Caki2 (cell line): ENCODE measurements around the gene PAFAH2. TPM values are rescaled to one million over a fixed set of nuclear protein-coding genes. Genes with fewer than 3 reads are reported as not detected.
"Not testable (repeated sequence)": the region's sequence is repeated elsewhere in the genome, so short reads cannot be mapped to it uniquely, and the experiment has no call there.

Source experiments
- DNase-seq: peaks from one replicate; pipeline ENCODE4 v3.0.0-alpha.2; 2015; ENCODE audit warnings: low read depth
- in situ Hi-C: cut with HindIII; loops from 2 replicates; pipeline ENCODE4 v1.10.0; 2016; ENCODE audit warnings: low sequenced_read_pairs, low pct_unique_long_range_greater_than_20kb, mixed read lengths
- total RNA-seq: library from RNA; depleted of rRNA; stranded (reverse); fragments of >200 nt; shearing (Covaris generic); gene quantifications from 2 replicates; pipeline ENCODE4 v1.2.3, GENCODE V29; 2014; ENCODE audit warnings: low replicate concordance

The PAFAH2 gene
- total RNA-seq, 1 experiment from 2014 or later = 16.6 TPM

DNA sequence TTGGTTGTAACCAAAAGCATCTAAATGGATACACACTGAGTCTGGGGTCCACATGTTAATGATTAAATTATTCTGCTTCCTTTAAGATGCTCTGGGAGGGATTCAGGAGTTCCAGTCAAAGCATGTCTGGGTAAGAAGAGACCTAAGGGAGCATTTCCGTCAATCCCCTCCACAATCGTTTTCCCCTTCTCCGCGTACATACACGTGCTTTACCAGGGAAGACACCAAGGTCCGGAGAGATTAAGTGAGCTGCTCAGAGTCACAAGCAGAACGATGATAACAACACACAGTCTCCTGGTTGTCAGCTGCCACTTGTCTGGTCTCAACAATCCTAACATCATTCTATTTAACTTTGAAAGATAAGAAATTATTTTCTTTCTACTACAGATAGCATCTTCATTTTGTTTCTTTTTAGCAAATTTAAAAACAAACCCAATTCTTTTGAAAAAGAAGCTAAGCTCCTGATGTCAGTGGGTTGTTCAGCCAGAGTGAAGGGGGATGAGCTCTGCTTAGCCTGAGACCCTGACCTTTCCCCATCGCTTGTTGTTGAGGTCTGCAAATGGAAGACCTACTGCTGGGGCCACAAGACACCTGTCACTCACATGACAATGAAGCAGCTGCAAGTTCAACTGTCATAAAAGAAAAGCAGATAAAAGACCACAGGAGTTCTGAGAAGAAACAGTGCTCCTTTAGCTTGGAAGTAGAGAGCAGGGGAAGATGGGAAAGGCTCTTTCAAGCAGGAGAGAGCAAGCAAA is 4.5 kb downstream of the PAFAH2 start:
- in situ Hi-C loops = loop anchor here (25.0 kb wide), 1 partner anchor 106 kb away; the partner anchor contains the start of gene PAQR7
- DNase-seq = no peak

DNA sequence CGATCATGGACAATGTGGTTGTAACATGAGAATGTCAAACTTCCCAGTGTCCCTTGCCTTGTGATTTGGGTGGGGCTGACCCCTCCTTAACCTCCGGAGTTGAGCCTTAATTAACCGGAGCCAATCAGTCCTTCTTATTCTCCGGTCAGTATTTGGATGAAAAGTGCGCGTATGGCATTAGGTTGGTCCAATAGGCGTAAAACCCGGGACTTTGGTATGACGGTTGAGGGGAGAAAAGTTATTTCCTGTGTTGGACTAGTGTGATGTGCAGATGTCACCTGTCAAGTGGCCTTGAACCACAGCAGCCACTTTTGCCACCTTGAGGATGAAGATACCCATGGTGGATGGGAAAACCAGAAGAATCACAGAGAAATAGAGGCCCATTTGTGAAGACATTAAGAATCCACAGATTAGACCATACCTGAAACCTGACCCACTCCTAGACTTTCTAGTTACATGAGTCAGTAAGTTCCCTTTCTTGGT is 5.1 kb downstream of the PAFAH2 start:
- DNase-seq = no peak
- in situ Hi-C loops = loop anchor here (25.0 kb wide), 1 partner anchor 105 kb away; the partner anchor contains the start of gene PAQR7

DNA sequence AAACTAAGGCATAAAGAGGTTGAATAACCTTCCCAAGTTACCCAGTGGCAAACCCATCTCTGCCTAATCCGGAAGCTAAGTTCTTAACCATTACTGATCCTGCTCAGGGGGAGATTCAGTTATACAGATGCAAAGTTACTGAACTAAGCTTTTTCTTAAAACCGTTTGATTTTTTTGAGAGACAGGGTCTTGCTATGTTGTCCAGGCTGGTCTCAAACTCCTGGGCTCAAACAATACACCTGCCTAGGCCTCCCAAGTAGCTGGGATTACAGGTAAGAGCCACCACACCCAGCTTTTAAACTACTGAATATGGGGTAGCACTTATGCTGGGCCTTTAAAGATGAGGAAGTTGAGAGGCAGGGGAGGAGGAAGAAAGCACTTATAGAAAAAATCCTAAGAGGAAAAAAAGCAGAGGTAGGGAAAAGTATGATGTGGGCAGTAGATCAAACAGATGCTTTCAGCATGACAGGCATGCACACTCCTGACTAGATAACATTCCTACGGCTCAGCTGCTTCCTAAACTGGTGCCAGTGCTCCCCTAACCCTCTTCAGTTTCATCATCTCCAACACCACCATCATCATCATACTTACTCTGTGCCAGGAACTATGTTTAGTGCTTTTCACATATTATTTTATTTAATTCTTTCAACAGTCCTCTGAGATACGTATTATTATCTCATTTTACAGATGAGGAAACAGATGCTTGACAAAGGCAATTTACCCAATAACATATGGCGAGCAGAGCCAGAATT is 5.8 kb downstream of the PAFAH2 start:
- in situ Hi-C loops = loop anchor here (25.0 kb wide), 1 partner anchor 105 kb away; the partner anchor contains the start of gene PAQR7
- no peak for DNase-seq

DNA sequence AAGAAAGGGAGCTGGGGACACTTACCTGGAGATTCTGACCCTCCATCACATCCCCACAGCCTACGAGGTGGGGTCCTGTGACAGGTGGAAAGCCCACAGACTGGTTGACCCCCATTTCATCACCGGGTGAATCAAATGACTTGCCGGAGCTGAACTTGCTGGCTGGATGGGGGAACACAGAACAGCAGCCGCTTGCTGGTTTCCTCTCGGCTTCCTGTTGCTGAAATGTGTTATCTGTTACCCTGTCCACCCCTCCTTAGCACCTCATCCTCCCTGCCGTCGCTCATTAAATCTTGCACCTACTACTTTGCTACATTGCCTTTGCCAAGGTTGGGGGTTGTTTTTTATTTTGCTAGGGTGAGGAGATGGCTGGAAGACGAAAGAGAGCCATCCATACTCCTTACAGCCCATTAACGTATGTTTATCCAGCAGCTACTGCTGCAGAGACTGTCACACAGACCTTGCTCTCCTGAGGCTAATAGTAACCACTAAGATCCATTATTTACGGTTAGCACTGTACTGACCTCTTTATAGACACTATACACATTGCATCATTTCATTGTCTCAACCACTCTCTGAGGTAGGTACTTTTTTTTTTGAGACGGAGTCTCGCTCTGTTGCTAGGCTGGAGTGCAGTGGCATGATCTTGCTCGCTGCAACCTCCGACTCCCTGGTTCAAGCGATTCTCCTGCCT is 7.0 kb downstream of the PAFAH2 start:
- DNase-seq = no peak
- in situ Hi-C loops = loop anchor here (25.0 kb wide), 1 partner anchor 104 kb away; the partner anchor contains the start of gene PAQR7

DNA sequence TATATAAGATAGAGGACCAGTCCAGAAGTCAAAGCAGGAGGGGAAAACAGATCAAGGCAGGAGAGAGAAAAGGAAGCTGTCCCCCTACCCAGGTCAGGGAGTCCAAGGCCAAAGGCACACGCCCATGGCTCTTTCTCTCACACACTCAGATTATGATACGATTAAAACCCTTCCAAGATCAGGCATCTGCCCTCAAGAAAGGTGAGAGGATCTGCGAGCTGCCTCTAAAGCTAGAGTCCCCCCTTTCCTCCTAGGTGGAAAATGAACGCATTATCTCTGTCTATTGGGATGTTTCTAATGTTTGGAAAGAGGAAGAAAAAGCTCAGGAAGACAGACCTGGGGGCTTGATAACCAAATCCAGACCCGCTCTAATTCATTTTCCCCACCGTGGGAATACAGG is 7.6 kb downstream of the PAFAH2 start:
- in situ Hi-C loops = loop anchor here (25.0 kb wide), 1 partner anchor 103 kb away; the partner anchor contains the start of gene PAQR7
- DNase-seq = no peak

DNA sequence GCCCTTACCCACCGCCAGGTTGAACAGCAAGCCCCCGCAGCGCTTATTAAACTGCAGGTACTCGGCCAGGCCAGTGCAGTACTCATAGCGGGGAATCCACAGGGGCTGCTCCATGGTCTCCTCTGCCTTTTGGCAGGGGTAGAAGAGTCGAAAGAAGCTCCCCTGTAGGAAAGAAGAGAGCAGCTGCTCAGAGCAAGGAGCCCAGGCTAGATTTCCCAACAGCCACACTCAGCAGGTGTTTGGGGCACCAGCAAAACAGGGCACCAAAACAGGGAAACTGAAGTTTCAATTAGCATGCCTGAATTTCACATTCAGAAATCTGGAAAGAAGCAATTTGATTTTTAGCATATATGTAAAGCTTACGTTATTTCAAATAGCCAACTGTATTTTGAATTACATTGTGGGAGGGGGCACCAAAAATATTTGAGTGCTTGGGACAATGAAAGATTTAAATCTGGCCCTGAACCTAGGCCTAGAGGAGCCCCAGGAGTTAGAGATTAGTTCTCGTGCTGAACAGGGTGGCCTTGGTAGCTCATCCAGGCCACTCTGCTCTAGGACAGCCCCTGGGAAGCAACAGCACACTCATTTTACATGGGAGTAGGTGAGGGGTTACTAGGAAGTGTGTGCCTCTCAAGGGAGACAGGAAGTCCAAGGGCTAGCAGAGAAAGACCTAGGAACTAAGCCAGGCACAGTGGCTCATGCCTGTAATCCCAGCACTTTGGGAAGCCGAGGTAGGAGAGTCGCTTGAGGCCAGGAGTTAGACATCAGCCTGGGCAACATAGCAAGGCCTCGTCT is 8.2 kb downstream of the PAFAH2 start:
- DNase-seq = no peak
- in situ Hi-C loops = loop anchor here (25.0 kb wide), 1 partner anchor 102 kb away; the partner anchor contains the start of gene PAQR7

DNA sequence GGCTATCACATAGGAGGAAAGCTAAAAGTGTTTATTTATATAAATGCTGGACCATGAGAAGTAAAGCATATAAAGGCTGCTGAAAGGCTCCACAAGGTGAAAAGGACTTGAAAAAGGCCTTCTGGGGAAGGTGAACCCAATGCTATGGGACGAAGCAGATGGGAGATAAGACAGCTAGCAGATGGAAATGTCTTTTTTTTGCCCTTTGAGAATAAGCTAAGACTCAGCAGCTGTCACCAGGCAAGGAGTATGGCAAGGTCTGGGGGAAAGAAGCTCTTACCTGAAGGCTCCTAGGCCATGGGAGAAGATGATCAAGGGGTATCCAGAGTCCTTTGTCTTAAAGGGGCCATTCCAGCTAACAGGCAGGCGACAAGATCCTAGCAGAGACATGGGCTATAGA is 9.9 kb downstream of the PAFAH2 start:
- no peak for DNase-seq
- in situ Hi-C loops = loop anchor here (25.0 kb wide), 1 partner anchor 101 kb away; the partner anchor contains the start of gene PAQR7

DNA sequence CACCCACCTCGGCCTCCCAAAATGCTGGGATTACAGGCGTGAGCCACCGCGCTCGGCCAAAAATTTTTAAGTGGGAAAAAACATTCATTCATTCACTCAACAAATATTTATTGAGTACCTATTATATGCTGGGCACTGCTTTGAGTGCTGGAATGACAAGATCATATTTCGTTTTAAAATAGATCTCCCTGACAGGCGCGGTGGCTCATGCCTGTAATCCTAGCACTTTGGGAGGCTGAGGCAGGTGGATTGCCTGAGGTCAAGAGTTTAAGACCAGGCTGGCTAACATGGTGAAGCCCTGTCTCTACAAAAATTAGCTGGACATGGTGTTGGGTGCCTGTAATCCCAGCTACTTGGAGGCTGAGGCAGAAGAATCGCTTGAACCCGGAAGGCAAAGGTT is 11.1 kb downstream of the PAFAH2 start:
- DNase-seq = not testable (repeated sequence)
- in situ Hi-C loops = loop anchor here (25.0 kb wide), 1 partner anchor 99 kb away; the partner anchor contains the start of gene PAQR7

DNA sequence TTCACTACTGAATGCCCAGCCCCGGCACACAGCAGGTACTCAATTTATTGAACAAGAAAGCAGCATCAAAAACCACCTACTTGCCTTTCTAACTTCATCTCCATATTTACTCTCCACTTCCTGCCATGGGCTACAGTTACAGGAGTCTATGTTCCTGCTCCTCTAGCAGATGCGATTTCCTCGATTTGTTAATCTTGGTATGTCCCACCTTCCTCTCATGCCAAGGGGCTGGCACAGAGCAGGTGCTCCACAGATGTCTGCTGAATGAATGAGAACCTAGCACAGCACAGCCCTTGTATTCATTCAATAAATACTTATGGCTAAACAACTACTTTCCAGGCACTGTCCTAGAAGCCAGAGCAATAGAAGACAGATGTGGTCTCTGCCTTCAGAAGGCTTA is 12.2 kb downstream of the PAFAH2 start:
- no peak for DNase-seq
- in situ Hi-C loops = loop anchor here (25.0 kb wide), 1 partner anchor 98 kb away; the partner anchor contains the start of gene PAQR7

DNA sequence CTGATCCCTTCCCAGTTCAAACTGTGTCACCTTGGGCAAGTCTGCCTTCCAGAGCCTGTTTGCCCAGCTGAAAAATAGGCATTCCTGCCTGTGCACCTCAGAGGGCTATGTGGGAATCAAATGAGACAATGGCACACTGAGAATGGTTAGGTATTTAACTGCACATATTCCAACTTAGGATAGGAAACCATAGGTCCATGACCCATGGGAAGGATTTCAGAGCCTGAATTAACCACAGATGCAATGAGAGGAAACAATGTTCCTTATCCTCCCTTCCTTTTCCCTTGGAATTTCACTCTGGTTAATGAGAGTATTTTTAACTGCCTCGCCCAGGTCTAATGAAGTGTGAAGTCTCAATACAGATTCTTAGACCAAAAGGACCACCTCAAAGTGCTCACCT is 12.7 kb downstream of the PAFAH2 start:
- in situ Hi-C loops = loop anchor here (25.0 kb wide), 1 partner anchor 98 kb away; the partner anchor contains the start of gene PAQR7
- no peak for DNase-seq

DNA sequence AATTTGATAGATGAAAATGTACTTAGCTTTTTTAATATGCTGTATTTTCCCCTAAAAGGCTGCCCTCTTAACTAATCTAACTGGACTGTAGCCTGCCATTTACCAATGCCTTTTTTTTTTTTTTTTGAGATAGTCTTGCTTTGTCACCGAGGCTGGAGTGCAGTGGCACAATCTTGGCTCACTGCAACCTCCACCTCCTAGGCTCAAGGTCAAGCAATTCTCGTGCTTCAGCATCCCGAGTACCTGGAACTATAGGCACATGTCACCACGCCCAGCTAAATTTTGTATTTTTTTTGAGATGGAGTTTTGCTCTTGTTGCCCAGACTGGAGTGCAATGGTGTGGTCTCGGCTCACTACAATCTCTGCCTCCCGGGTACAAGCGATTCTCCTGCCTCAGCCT is 18.7 kb downstream of the PAFAH2 start:
- DNase-seq = no peak
- in situ Hi-C loops = loop anchor here (25.0 kb wide), 1 partner anchor 92 kb away; the partner anchor contains the start of gene PAQR7

DNA sequence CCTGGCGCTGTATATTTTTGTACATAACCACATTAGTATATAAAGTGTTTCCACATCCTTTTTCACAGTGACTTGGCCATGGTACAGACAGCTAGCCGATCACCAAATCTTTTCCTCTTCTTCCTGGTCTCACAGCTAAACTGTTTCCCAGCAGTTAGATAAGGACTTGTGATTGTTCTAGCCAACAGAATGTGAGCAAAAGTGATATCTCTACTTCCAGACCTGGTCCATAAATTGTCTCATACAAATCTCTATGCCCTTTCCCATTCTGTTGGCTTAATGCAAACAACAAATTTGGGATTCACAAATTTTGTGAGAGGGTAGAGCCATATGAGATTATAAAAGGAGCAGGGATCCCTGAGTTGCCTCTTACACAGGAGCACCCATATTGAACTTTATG is 19.5 kb downstream of the PAFAH2 start:
- in situ Hi-C loops = loop anchor here (25.0 kb wide), 1 partner anchor 91 kb away; the partner anchor contains the start of gene PAQR7
- no peak for DNase-seq

DNA sequence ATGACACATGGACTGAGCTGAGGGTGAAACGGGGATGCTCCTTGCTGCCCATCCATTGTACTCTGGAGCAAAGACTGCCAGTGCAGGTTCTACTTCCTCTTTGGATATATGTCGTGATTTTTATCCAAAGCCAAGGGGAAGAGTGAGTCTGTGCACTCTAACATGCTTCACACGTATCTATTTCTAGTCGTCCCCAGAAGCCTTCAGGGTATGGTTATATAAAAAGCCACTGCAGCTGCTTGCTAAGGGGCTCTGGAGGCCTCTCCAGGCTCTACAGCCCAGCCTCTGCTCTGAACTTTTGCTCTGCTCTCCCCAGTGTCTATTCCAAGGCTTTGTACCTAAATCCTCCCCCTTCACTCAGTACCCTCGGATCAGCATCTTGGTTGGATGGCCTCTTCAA is 20.1 kb downstream of the PAFAH2 start:
- no peak for DNase-seq
- in situ Hi-C loops = loop anchor here (25.0 kb wide), 1 partner anchor 90 kb away; the partner anchor contains the start of gene PAQR7

DNA sequence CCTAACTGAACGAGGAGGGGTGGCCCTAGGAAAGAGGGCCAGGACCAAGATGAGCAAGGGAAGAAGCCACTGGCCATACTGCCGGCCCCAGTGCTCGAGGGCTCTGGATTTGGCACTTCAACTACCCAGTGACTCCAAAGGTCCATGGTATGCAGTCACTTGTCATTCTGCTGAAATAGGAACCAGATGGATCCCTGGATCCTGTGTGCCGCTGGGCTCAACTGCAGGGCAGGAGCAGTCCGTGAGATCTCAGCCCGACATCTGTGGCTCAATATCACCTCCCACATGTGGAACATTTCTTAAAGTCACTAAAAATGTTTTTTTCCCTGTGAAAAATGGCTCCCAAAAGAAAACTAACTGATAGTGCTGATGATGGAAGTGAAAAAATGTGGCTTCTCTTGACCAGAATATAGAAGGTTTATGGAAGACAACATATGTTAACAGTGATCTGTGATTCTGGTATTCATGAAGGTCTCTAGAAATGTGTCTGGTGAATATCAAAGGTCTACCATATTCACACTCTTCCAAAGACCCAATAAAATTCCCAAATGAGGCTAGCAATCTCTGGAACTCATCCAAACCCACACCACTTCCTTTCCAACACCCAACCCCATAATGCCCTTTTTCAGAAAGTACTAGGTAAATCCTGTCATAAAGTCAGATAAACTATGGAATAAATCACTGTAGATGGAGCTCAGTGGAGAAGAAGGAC is 24.1 kb downstream of the PAFAH2 start:
- DNase-seq = no peak
- in situ Hi-C loops = no loop called here

DNA sequence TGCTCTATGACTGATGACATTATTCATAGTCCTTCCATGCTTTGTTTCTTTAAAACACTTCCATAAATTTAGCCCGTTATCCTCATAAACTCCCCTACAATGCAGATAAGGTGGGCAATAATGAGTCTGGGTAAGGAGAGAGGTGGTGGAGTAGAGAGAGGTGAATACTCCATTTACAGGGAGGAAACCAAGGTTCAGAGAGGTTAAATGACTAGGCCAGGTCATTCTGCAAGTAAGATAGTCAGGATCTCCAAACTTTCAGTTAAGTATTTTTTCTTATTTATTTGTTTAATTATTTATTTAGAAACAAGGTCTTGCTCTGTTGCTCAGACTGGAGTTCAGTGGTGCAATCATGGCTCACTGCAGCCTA is 26.1 kb downstream of the PAFAH2 start:
- DNase-seq = no peak
- in situ Hi-C loops = no loop called here

DNA sequence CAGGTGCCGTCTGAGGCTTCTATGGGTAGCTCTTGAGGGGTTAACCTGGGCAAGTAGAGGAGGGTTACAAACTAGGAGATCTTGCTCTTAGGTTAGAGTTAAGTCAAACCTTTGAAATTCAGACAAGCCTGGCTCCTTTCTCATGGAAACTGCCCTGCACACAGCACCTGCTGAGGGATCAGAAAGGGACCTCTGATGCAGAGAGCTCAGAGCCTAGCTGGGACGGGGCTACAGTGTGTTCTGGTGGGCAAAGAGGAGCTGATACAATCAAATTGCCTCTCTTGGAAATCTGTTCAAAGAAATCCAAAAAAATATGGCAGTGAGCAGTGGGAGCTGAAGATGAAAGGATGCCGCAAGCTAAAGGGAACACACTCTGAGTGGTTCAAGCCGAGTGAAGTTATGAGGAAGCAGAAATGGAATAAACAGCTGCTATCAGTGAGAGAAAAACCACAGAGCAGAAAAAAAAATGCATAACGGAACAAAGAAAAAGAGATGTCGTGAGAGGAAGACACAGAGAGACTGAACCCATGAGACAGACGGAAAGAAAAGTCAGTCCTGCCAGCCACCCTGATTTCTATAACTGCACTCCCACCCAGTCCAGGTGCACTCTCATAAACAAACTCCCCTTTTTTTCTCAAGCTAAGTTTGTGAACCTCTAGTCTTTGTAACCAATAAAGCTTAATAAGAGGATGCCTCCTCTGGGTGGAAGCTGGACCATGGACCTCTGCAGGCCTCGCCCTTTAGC is 26.6 kb downstream of the PAFAH2 start:
- DNase-seq = no peak
- in situ Hi-C loops = no loop called here
